Adipocyte (in vitro differentiated cells): ENCODE results near the gene ASTN2.

ENCODE experiments used
- DNase-seq: peaks from one replicate; pipeline ENCODE4 v3.0.0-alpha.2; 2015; ENCODE audit warnings: low read depth
- H3K27me3 ChIP-seq: replicated peaks from 2 replicates; pipeline ENCODE4 v1.7.0; 2013; ENCODE audit warnings: mild to moderate bottlenecking, low read length, moderate library complexity; ENCODE audit not compliant: control insufficient read depth, insufficient read depth
- H3K36me3 ChIP-seq: 2 replicates; pipeline ENCODE4 v1.7.0; 2013; ENCODE audit warnings: low read length, mild to moderate bottlenecking, moderate library complexity; ENCODE audit not compliant: control insufficient read depth, insufficient read depth, severe bottlenecking
- H3K4me1 ChIP-seq: 2 replicates; pipeline ENCODE4 v1.7.0; 2013; ENCODE audit warnings: mild to moderate bottlenecking, low read length, moderate library complexity; ENCODE audit not compliant: control insufficient read depth, insufficient read depth
- H3K4me3 ChIP-seq: 2 replicates; pipeline ENCODE4 v1.7.0; 2013; ENCODE audit warnings: mild to moderate bottlenecking, low read length, moderate library complexity
- H3K9ac ChIP-seq: 2 replicates; pipeline ENCODE4 v1.7.0; 2013; ENCODE audit warnings: mild to moderate bottlenecking, low read length, moderate library complexity
- H3K9me3 ChIP-seq: 2 replicates; pipeline ENCODE4 v1.7.0; 2013; ENCODE audit warnings: mild to moderate bottlenecking, low read length, moderate library complexity; ENCODE audit not compliant: control insufficient read depth

The ASTN2 gene

DNA sequence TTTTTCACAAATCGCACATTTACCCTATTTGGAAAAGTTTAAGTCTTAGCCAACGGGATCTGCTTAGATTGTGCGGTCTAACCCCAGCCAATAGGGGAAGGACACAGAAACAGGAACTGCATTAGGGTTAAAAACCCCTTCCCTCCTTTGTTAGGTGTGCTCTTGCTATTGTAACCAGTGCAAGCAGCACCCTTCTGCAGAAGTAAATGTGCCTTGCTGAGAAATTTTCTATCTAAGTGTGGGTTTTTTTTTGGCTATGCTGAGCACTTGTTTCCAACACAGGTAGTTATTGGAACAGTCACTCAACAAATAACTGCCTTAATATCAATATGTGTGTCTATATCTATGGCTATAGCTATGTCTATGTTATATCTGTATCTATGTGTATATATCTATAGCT, 537.8 kb downstream of the ASTN2 start:
- Histone ChIP-seq H3K36me3 (no peaks in the 10 kb centered on the region), H3K9me3 (peaks cover 34% of the 10 kb centered on the region), H3K9ac (no peak overlapping the region), H3K4me3 (no peak overlapping the region), H3K27me3 (no peaks in the 10 kb centered on the region), H3K4me1 (no peaks in the 10 kb centered on the region)
- no peak for DNase-seq

DNA sequence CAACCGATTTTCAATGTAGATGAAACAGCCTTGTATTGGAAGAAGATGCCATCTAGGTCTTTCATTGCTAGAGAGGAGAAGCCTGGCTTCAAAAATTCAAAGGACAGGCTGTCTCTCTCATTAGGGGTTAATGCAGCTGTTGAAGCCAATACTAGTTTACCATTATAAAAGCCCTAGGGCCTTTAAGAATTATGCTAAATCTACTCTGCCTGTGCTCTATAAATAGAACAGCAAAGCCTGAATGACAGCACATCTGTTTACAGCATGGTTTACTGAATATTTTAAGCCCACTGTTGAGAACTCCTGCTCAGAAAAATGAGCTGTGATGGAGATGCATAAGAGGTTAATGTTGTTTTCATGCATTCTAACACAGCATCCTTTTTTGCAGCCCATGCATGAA, 539.3 kb downstream of the ASTN2 start:
- H3K4me3 ChIP-seq = no peak overlapping the region
- no peak for DNase-seq
- H3K27me3 ChIP-seq = no peaks in the 10 kb centered on the region
- no peaks in the 10 kb centered on the region for H3K36me3 ChIP-seq
- no peaks in the 10 kb centered on the region for H3K4me1 ChIP-seq
- no peak overlapping the region for H3K9ac ChIP-seq
- H3K9me3 ChIP-seq = peaks cover 34% of the 10 kb centered on the region

DNA sequence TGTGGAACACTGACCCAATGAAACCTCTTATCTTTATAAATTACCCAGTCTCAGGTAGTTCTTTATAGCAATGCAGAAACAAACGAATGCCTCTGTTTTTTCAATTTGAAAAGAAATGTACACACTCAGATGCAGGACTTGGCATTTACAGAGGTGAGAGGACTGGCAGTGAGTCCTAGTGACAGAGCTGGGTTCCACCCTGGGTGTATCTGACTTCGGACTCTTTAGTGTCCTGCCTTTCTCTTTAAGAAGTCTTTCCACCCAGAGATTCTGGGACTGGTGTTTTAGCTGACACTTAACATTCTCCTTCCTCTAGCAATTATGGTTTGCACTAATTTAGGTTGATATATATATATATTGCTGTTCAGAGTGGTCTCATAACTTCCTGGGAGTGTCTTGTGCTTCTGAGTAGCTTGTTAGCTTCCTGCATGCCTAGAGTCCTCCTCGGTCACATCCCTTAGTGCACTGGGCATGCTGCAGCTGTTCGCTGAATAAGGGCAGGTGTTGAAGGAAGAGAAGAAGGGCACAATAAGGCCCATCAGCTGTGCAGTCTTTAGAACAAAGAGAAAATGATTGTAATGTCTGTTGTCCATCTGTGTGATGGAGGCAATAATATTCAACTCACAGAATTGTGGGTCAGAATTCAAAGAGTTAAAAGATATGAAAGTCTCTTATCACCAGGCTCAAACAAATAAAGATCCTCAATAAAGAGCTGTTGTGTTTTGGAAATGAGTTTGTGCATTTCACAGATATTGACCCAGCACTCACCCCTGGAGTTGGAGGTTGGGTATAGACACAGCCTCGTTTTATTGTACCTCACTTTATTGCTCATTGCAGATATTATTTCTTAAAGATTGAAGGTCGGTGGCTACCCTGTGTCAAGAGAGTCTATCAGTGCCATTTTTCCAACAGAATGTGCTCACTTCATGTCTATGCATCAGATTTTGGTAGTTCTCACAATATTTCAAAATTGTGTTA, 540.6 kb downstream of the ASTN2 start:
- H3K9me3 ChIP-seq = peaks cover 31% of the 10 kb centered on the region
- no peaks in the 10 kb centered on the region for H3K27me3 ChIP-seq
- no peak overlapping the region for H3K4me3 ChIP-seq
- no peak for DNase-seq
- no peaks in the 10 kb centered on the region for H3K36me3 ChIP-seq
- no peaks in the 10 kb centered on the region for H3K4me1 ChIP-seq
- no peak overlapping the region for H3K9ac ChIP-seq

DNA sequence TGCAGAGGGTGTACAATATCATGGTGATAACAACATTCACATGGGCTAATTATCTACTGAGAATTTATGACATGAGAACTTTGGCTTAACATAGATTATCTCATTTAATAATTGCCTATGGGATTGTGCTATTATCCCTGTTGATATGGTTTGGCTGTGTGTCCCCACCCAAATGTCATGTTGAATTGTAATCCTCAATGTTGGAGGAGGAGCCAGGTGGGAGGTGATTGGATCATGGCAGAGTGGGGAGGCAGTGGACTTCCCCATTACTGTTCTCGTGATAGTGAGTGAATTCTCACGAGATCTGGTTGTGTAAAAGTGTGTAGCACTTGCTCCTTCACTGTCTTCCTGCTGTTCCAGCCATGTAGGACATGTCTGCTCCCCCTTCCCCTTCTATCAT, 541.4 kb downstream of the ASTN2 start:
- Histone ChIP-seq H3K9me3 (peaks cover 28% of the 10 kb centered on the region), H3K4me1 (no peaks in the 10 kb centered on the region), H3K27me3 (no peaks in the 10 kb centered on the region), H3K36me3 (no peaks in the 10 kb centered on the region), H3K9ac (no peak overlapping the region), H3K4me3 (no peak overlapping the region)
- no peak for DNase-seq

DNA sequence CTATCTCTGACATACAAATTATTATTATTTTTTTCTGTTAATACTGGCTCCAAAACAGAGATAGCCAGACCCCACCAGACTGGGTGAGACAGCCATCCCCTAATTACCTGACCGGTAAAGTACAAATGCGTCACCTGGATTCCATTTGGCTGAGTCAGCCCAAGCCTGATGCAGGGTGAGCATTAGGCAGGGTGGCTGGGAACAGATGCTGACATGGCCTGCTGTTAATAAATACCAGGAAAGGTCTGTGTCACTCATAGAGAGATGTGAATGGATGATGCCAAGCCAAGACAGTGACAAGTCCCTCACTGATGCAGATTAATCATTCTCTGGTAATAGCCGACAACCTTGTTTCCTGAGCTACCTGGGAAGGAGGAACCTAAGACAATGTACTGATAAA, 544.3 kb downstream of the ASTN2 start:
- H3K4me3 ChIP-seq = no peak overlapping the region
- peaks cover 10% of the 10 kb centered on the region for H3K27me3 ChIP-seq
- no peak for DNase-seq
- peaks cover 3% of the 10 kb centered on the region for H3K9me3 ChIP-seq
- H3K9ac ChIP-seq = no peak overlapping the region
- H3K4me1 ChIP-seq = no peaks in the 10 kb centered on the region
- H3K36me3 ChIP-seq = no peaks in the 10 kb centered on the region

DNA sequence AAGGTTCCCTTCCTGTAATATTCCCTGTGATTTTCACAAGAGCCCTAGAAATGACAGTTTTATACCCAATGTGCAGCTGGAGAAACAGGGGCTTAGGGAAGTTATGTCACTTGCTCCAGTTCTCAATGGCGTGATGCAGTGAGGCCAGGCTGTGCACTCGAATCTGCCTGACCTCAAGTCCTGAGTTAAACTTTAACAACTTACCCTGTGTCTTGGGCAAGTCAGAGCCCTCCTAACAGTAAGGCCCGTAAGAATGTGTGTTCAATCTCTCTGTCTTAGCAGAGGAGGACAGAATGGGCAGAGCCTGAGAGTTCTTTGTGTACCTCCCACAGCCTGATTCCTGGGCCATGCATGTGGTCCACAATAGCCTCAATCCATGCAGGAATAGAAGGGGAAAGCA, 546.7 kb downstream of the ASTN2 start:
- no peak overlapping the region for H3K4me3 ChIP-seq
- peaks cover 24% of the 10 kb centered on the region for H3K27me3 ChIP-seq
- no peaks in the 10 kb centered on the region for H3K36me3 ChIP-seq
- H3K9ac ChIP-seq = no peak overlapping the region
- H3K9me3 ChIP-seq = no peaks in the 10 kb centered on the region
- no peak for DNase-seq
- H3K4me1 ChIP-seq = no peaks in the 10 kb centered on the region

DNA sequence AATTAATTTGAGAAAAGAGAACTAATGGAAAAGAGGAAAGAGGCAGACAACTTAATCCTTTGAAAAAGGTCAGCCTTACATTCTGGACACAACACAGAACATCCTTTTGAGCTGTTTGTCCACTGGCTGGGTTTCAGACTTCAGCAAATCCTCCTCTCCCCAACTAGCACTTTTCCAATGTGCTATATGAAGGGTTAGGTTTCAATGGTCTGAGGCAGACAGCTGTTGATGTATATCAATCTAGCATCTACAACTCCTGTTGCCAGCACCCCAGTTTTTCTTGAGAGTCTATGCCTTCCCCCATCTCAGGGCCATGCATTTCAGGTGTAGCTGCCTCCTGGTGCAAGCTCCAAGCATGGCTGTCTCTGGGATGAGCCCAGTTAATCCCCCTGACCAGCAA, 553.5 kb downstream of the ASTN2 start:
- H3K9me3 ChIP-seq = no peaks in the 10 kb centered on the region

DNA sequence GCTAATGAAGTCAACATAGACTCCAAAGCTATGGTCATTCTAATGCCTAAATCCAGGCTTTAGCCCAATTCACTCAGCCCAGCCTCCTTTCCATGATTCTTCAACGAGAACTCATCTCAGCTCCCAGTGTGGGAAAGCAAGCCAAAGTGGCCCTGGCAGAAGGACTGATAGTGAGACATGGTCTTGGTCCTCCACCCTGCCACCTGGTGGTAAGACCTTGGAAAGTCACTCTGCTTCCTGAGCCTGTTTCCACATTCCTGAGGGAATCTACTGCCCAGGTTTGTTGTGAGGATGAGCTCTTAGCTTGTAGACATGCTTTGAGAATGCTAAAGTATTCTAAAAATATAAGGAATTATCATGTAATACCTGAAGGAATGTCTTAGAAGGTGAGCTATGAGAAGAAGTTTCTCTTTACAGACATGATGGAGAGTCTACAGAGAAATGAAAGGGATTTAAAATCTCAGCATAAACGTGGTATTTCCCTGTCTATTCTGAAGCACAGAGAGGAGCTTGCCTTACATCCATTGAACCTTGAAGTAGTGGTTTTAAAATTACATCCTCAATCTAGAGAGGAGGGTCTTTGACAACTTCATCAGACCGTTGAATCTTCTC, 554.2 kb downstream of the ASTN2 start:
- Histone ChIP-seq H3K27me3 (peaks cover 35% of the 10 kb centered on the region), H3K4me1 (peaks cover 6% of the 10 kb centered on the region), H3K36me3 (no peaks in the 10 kb centered on the region), H3K9me3 (no peaks in the 10 kb centered on the region), H3K9ac (no peak overlapping the region), H3K4me3 (no peak overlapping the region)
- peak; percentile 79 for DNase-seq

More for the DNA sequence above, 553.5 kb downstream of the ASTN2 start:
- no peaks in the 10 kb centered on the region for H3K36me3 ChIP-seq
- no peak overlapping the region for H3K9ac ChIP-seq
- no peak overlapping the region for H3K4me3 ChIP-seq
- DNase-seq = no peak
- H3K27me3 ChIP-seq = peaks cover 41% of the 10 kb centered on the region
- peaks cover 5% of the 10 kb centered on the region for H3K4me1 ChIP-seq

DNA sequence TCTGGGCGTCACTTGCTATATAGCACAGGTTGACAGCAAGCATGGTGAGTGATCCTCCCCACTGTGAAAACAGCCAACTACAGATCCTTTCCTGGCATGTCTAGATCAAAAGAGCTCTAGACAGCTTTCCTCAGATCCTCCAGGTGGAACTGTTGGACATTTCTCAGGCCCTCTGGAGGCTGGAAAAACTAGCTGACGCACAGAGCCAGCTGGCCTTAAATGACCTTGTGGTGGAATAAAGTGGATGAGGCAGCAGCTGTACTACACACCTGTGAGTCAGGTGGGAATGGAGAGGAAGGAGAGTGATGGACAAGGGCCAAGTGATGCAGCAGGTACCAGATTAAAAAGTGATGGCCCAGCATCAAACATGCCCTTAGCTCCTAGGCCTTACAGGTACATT, 555.1 kb downstream of the ASTN2 start:
- Histone ChIP-seq H3K27me3 (peaks cover 33% of the 10 kb centered on the region), H3K36me3 (no peaks in the 10 kb centered on the region), H3K4me1 (peaks cover 6% of the 10 kb centered on the region), H3K9me3 (no peaks in the 10 kb centered on the region), H3K9ac (no peak overlapping the region), H3K4me3 (no peak overlapping the region)
- DNase-seq = no peak

DNA sequence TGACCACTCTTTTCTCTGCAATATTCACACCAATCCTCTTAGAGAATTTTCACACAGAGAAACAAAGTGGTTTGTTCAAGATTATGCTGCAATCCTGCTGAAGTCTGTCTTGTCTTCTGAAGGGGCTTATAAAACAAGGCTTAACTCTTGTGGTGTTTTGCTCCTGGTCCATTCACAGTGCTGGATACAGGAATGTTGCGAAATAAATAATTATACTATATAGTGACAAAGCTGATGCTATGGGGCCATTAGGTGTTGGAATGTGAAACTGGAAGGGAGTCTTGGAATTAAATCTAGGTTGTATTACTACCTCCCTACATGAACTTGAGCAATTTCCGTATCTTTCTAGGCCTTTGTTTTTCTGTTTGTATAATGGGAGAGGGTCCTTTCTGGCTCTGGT, 557.5 kb downstream of the ASTN2 start:
- Histone ChIP-seq H3K27me3 (peaks cover 13% of the 10 kb centered on the region), H3K36me3 (no peaks in the 10 kb centered on the region), H3K9me3 (no peaks in the 10 kb centered on the region), H3K4me1 (peaks cover 7% of the 10 kb centered on the region), H3K4me3 (no peak overlapping the region), H3K9ac (no peak overlapping the region)
- no peak for DNase-seq

DNA sequence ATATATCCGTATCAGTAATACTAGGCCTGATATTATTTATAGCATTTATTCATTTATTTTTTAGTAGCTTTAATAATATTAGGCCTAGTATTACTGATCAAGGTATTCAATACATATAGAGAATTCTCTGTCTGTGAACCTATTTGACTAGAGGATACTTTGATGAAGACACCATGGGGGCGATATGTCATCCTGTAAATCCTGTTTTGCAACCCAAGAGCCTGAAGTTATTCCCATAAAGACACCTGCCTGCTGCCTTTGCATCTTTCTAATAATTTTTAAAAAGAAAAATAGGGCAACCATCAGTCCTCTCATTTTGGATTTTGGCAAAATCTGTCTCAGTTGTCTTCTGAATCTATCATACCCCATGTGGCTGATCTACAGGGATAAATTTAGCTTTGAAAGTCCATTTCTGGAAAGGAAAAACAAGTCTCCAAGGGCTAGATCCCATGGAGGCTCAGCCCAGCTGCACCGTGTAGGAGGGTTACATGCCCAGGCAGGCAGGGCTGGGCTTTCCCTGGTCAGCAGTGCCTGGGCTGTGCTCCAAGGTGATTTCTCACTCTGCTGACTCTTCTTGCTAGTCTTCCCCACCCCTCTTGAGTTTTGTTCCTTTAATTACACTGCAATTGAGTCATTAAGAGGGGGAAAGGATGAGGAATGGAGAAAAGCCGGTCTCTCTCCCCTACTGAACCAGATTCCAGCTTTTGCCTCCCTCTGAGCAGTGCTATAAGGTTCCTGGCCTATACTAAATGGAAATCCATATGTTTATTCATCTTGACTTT, 558.8 kb downstream of the ASTN2 start:
- Histone ChIP-seq H3K9me3 (no peaks in the 10 kb centered on the region), H3K9ac (no peak overlapping the region), H3K36me3 (no peaks in the 10 kb centered on the region), H3K27me3 (peaks cover 1% of the 10 kb centered on the region), H3K4me3 (no peak overlapping the region), H3K4me1 (peaks cover 11% of the 10 kb centered on the region)
- no peak for DNase-seq
